ENCODE results near the gene GFRA3. TPM values are rescaled to one million over a fixed set of nuclear protein-coding genes. Genes with fewer than 3 reads are reported as not detected.

The GFRA3 gene
- total RNA-seq, 2 experiments from 2014 or later, result not detected

- POLR2A ChIA-PET, result interaction anchor here (1.3 kb wide), 1 partner anchor 29 kb away, joined by 3 read pairs; the partner anchor contains the start of gene CDC23
- intact Hi-C loops (cut with micrococcal nuclease), result no loop called here
- no peak overlapping the region for H3K4me3 Mint-ChIP-seq
- ATAC-seq (peak; percentile 29), DNase-seq (no peak)
- H3K4me1 Mint-ChIP-seq (ENCODE audit: low read depth), result peaks cover 16% of the 10 kb centered on the region
- peaks cover 43% of the 10 kb centered on the region for H3K27me3 Mint-ChIP-seq
- no peak overlapping the region for H3K27ac Mint-ChIP-seq
- no peak for TF ChIP-seq CTCF (IDR thresholded peaks at IDR 0.05)
- no peaks in the 10 kb centered on the region for H3K36me3 Mint-ChIP-seq (ENCODE audit: low read depth)
- no peaks in the 10 kb centered on the region for H3K9me3 Mint-ChIP-seq
- CTCF ChIA-PET, result interaction anchor here (0.9 kb wide), 1 partner anchor 10 kb away, joined by 3 read pairs; no protein-coding TSS in a partner anchor
Observed at GRCh38 chr5:138241688-138242571, 32.5 kb downstream of the GFRA3 start.

GRCh38 chr5:138240650-138241385 is 33.6 kb downstream of the GFRA3 start:
- ChIA-PET POLR2A (interaction anchor here (0.6 to 1.6 kb wide), 2 partner anchors 34 to 66 kb away, joined by 3 read pairs; no protein-coding TSS in a partner anchor), CTCF (interaction anchor here (0.9 kb wide), 1 partner anchor 11 kb away, joined by 3 read pairs; no protein-coding TSS in a partner anchor)
- peaks cover 16% of the 10 kb centered on the region for H3K4me1 Mint-ChIP-seq (ENCODE audit: low read depth)
- ATAC-seq (peak; percentile 82), DNase-seq (peak; percentile 47)
- H3K27ac Mint-ChIP-seq, result no peak overlapping the region
- intact Hi-C loops (cut with micrococcal nuclease), result no loop called here
- TF ChIP-seq CTCF (IDR thresholded peaks at IDR 0.05), result no peak
- H3K4me3 Mint-ChIP-seq, result no peak overlapping the region
- no peaks in the 10 kb centered on the region for H3K9me3 Mint-ChIP-seq
- peaks cover 43% of the 10 kb centered on the region for H3K27me3 Mint-ChIP-seq
- no peaks in the 10 kb centered on the region for H3K36me3 Mint-ChIP-seq (ENCODE audit: low read depth)

GRCh38 chr5:138238034-138238433 is 36.4 kb downstream of the GFRA3 start:
- H3K4me1 Mint-ChIP-seq (ENCODE audit: low read depth), result peaks cover 16% of the 10 kb centered on the region
- TF ChIP-seq CTCF (IDR thresholded peaks at IDR 0.05), result no peak
- H3K36me3 Mint-ChIP-seq (ENCODE audit: low read depth), result no peaks in the 10 kb centered on the region
- H3K27me3 Mint-ChIP-seq, result peaks cover 35% of the 10 kb centered on the region
- H3K9me3 Mint-ChIP-seq, result no peaks in the 10 kb centered on the region
- DNase-seq (no peak), ATAC-seq (no peak)
- no peak overlapping the region for H3K4me3 Mint-ChIP-seq
- CTCF ChIA-PET, result no interaction called here
- intact Hi-C loops (cut with micrococcal nuclease), result no loop called here
- POLR2A ChIA-PET, result no interaction called here
- no peak overlapping the region for H3K27ac Mint-ChIP-seq

GRCh38 chr5:138234651-138235050 is 39.8 kb downstream of the GFRA3 start:
- no peak for ATAC-seq
- Mint-ChIP-seq H3K4me3 (no peak overlapping the region), H3K36me3 (ENCODE audit: low read depth) (no peaks in the 10 kb centered on the region), H3K27me3 (peaks cover 12% of the 10 kb centered on the region), H3K27ac (no peak overlapping the region), H3K9me3 (no peaks in the 10 kb centered on the region), H3K4me1 (ENCODE audit: low read depth) (no peaks in the 10 kb centered on the region)
- intact Hi-C loops (cut with micrococcal nuclease), result no loop called here
- CTCF ChIA-PET, result interaction anchor here (1.0 to 2.2 kb wide), 3 partner anchors 9 to 117 kb away, joined by 3 to 7 read pairs (median 4); no protein-coding TSS in a partner anchor
- TF ChIP-seq CTCF (IDR thresholded peaks at IDR 0.05), result no peak
- POLR2A ChIA-PET, result interaction anchor here (1.3 kb wide), 1 partner anchor 21 kb away, joined by 3 read pairs; the partner anchor contains the start of gene CDC23
- no peak for DNase-seq
